ENCODE measurements around the gene TMEM9B.

GRCh38 chr11:8997451-8997850 is 33.2 kb upstream of the TMEM9B start:
- TF ChIP-seq POLR2A (IDR thresholded peaks at IDR 0.05) (no peak), CTCF (IDR thresholded peaks at IDR 0.05) (no peak), POLR2AphosphoS5 (IDR thresholded peaks at IDR 0.05) (no peak)
